Stimulated activated CD8-positive, alpha-beta memory T cell treated with anti-CD3 and anti-CD28 coated beads, Interleukin-7, amount 100 ng/mL, for 48 hours (primary cell): ENCODE measurements around the gene DAGLB.
"Not testable (repeated sequence)": the region's sequence is repeated elsewhere in the genome, so short reads cannot be mapped to it uniquely, and the experiment has no call there.

Source experiments
- DNase-seq, 2 donors: peaks; one replicate each; pipeline ENCODE4 v3.0.0-alpha.2; 2020; ENCODE audit warnings: low read depth in 1 of 2; ENCODE audit errors: extremely low read depth in 1 of 2

The DAGLB gene

DNA sequence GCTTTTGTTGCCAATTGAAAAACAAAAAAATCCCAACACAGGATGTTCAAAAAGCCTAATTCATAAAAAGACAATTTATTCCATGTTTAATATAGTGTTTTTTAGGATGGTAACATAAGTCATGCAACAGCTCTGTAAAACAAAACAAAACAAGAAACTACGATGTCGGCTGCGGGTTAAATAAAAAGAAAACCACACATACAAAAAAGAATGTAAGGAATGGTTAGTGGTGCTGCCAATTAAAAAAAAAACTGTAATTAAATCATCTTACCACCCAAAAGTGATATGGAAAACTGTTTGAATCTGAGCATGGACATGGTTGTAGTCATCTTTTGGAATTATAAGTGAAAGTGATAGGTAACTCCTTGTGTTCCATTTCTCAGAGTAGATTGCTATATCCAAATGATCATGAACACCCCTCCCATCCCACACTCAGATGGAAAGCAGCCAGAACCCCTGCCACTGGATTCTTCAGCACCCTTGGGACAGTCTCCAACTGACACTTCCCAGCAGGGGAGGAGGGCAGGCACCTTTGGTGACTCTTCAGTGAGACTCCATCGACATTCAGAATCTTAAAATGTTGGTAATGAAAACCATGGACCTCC, 14.3 kb upstream of the DAGLB start:
- DNase-seq: no peak

DNA sequence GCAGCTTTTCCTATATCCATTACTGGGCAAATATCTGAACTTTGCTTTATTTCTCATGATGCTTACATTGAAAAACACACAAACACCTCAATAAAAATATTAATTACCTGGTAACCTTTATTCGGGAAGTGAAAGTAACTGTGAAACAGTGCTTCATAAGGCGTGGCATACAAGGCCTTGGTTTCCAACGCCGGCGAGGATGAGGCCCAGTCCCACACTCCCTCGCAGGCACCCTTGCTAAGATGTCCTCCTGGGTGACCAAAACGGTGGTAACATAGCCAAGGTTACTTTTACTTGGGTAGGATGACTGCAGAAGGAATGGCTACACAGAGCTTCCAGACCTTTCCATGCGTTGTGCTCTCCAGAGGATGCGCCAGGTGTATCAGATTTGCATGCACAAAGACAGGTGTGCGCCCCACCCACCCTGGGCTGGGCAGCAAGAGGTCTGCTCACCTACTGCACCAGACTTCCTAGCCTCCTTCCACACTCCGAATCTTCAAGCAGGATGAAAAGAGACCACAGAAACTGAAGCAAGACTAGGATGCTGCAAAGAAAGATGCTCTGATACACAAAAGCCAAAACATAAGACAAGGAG, 13.3 kb upstream of the DAGLB start:
- no peak for DNase-seq

DNA sequence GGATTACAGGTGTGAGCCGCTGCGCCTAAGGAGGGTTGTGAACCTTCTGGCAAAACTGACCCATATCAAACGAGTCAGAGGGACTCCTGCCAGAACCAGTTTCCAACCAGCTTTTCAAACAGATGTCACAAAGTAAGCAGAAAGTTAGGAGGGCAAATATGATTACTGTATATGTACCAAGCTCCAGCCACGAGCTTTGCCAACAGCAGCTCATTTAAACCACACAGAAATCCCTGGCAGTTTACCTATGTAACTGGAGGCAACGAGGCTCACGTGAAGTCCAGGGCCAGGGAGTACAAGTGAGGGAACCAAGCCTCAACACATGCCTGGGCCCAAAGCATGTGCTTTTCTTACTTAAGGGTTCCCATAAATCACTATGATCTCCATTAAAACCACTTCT, 12.5 kb upstream of the DAGLB start:
- DNase-seq: no peak

DNA sequence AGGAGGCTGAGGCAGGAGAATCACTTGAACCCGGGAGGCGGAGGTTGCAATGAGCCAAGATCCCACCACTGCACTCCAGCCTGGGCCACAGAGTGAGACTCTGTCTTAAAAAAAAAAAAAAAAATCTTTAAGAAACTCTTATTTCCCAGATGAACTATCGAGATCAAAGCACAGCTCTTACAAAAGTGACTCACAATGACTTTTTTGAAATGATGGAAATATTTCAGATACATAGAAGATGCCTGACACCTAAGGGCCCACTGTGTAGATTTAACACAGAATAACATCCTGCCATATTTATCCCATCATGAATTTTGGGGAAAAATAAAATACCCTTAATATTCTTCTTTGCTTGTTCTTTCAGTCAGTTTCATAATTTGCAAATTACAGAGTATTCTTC, 10.9 kb upstream of the DAGLB start:
- DNase-seq: not testable (repeated sequence)

DNA sequence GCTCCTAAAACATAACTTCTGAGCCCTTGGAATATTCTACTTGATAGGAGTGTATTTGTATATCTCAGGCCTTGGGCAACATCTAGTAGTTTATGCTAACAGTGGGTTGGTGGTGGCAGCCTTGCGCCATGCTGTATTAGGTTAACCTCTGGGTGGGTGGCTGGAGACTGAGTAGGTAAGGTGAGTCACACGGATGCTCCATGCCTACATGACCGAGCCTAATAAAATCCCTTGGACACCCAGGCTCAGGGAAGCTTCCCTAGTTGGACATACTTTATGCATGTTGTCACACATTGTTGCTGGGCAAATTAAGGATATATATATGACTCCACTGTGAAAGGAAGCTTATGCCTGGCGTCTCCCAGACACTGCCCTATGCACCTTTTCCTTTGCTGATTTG, 6.0 kb upstream of the DAGLB start:
- DNase-seq: no peak

DNA sequence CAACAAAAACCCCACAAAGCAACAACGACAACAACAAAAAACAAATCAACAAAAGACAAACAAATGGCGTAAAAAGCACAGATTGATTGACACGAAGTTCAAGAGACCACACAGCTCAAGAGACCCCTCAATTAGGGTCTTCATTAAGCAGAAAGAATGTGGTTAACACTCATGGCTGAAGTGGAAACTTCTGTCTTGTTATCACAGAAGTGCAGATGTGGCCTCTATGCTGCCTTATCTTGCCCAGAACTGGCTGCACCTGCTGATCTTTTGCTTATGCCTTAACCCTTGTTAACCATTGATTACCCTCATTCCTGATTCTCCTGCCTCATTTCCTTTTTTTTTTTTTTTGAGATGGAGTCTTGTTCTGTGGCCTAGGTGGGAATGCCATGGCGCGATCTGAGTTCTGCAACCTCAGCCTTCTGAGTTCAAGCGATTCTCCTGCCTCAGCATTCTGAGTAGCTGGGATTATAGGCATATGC, 3.5 kb upstream of the DAGLB start:
- no peak for DNase-seq

DNA sequence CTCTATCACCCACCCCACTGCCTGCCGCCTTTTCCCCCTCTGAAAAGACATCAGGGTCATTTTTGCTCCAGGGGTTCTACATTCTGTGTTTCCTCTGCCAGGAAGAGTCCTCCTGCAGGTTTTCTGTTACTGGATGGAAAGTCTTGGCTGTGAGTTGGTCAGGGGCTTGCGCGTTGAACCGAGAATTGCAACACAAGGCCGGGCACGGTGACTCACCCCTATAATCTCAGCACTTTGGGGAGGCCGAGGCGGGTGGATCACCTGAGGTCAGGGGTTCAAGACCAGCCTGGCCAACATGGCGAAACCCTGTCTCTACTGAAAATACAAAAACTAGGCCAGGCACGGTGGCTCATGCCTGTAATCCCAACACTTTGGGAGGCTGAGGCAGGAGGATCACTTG, 2.8 kb upstream of the DAGLB start:
- not testable (repeated sequence) for DNase-seq

DNA sequence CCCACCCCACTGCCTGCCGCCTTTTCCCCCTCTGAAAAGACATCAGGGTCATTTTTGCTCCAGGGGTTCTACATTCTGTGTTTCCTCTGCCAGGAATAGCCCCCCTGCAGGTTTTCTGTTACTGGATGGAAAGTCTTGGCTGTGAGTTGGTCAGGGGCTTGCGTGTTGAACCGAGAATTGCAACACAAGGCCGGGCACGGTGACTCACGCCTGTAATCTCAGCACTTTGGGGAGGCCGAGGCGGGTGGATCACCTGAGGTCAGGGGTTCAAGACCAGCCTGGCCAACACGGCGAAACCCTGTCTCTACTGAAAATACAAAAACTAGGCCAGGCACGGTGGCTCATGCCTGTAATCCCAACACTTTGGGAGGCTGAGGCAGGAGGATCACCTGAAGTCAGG, 2.1 kb upstream of the DAGLB start:
- not testable (repeated sequence) for DNase-seq

DNA sequence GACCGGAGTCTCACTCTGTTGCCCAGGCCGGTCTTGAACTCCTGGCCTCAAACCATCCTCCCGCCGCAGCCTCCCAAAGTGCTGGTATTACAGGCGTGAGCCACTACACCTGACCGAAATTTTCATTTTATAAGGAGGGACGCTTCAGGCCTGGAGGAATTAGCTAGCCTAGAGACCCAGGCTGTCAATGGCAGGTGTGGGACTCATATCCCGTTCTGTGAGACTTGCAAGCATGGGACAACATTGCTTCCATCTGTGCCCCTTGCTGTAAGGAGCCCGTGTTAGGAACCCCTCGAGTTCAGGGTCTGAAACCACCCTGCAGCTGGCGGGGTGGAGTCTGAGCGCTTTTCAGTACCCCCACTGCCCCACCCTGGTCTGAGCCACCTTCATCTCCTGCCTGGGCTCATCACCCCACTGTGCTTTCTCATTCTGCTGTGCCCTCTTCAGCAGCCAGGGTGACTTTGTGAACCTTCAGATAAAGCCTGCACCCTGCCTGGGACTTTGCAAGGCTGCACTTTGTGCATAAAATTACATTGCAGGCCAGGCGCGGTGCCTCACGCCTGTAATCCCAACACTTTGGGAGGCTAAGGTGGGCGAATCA, 1.3 kb upstream of the DAGLB start:
- no peak for DNase-seq

DNA sequence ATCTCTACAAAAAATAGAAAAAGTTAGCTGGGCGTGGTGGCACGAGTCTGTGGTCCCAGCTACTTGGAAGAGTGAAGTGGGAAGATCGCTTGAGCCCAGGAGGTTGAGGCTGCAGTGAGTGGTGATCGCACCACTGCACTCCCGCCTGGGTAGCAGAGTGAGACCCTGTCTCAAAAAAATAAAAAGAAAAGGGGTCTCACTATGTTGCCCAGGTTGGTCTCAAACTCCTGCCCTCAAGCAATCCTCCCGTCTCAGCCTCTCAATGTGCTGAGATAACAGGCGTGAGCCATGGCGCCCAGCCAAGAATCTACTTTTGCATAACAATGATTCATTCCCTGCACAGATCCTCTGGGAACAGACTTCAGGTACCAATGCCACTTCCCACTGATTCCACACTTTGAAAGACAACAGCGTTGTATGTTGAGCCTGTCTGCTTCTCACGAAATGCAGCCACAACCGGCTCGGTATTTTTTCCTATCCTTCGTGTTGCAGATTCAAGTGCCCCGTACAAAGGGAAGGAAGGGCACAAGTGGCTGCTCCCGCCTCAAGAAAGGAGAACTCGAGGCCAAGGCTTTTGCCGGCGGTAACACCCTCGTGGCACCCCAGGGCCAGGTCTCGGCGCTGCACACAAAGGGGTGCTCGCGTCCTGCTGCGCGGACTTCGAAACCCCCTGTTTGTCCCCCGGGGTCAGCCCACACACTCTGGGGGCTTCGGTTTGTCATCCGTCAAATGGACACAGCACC, 745 bp downstream of the DAGLB start:
- no peak for DNase-seq

DNA sequence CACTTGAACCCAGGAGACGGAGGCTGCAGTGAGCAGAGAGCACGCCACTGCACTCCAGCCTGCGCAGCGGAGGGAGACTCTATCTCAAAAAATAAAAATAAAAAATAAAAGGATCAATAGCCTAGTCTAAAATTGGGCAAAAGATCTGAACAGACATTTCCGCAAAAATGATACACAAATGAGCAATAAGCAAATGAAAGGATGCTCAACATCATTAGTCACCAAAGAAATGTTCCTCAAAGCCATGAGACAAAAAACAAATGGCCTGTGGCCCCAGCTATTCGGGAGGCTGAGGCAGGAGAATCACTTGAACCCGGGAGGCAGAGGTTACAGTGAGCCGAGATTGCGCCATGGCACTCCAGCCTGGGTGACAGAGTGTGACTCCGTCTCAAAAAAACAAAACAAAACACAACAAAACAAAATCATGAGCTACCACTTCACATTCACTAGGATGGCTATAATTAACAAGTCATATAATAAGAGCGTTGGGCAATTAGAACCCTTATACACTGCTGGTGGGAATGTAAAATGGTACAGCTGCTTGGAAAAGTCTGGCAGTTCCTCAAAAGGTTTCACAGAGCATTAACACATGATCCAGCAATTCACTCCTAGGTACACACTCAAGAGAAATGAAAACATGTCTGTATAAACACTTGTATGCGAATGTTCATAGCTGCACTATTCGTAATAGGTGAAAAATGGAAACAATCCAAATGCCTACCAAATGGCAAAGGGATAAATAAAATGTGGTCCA, 3.1 kb downstream of the DAGLB start:
- no peak for DNase-seq

DNA sequence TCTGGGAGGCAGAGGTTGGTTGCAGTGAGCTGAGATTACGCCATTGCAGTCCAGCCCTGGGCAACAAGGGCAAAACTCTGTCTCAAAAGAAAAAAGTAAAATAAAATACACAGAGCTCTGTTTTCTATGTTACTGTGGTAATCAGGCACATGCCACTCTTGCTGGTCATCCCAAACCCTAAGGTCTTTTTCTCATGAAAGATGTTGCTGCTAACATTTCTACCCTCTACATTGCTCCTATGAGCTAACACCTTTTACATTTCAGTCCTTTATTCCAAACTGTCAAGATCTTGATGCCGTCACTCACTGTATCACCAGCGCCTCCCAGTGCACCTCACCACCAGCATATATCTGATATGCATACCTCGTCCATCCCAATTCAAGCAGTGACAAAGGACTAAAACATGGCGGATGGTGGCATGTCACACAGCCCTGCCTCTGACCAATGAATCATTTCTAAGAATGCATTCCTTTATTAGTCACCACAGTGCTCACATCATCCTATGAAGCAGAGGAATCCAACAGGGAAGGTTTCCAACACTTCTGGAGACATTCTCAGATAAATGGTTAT, 4.3 kb downstream of the DAGLB start:
- DNase-seq: no peak

DNA sequence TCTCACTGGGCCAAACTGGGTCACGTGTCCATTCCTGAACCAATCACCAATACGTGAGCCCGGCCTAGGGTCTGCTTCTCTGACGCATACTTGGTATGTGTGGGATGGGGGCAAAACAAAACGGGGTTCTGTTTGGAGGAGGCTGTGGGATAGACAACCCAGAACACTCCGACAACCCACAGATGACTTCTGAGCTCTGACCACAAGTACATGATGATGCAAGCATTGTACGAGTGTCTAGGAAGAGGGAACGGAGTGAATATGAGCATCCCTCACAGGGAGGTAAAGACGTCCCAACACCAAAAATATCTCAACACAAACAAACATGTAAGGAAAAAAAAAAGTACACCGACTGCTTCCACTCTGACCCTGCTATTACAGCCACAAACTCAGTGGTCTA, 5.6 kb downstream of the DAGLB start:
- no peak for DNase-seq

DNA sequence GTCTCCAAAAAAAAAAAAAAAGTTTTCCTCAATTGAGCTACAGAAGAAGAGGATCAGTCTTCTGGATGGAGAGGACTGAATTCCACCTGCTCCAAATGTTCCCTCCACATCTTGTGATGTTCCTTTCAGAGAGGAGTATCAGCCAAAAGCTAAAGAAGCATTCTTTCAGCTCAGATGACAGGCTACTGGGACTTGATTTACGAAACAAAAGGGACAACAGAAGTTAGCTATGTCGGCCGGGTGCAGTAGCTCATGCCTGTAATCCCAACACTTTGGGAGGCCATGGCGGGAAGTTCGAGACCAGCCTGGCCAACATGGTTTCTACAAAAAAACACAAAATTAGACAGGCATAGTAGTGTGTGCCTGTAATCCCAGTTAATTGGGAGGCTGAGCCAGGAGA, 7.4 kb downstream of the DAGLB start:
- DNase-seq: no peak

DNA sequence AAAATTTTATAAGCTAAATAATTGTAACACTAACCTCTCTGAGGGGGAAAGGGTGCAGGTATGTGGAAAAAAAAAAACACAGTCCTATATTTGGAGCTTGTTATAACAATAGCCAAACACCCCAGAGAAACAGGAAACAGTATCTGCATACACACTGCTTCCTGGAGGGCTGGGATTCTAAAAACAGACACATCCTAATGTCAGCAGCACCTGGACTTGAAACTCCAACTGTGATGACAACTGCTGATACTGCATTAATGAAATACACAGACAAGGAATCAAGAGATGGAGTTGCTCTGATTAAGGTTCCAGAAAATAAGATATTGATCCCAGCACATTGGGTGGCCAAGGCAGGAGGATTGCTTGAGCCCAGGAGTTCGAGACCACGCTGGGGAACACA, 9.3 kb downstream of the DAGLB start:
- DNase-seq: no peak

DNA sequence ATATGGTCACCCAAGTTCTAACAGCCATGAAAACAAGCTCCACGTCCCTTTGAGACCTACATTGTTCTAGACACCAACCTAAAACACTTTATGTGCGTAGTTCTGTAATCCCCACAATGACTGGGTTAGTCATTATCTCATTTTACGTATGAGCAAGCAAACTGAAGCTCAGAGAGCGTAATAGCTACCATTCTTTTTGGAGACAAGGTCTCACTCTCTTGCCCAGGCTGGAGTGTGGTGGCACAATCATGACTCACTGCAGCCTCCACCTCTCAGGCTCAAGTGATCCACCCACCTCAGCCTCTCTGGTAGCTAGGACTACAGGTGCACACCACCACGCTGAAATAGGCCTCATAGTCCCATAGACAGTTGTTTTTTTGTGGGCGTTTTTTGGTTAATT, 10.5 kb downstream of the DAGLB start:
- DNase-seq: no peak

DNA sequence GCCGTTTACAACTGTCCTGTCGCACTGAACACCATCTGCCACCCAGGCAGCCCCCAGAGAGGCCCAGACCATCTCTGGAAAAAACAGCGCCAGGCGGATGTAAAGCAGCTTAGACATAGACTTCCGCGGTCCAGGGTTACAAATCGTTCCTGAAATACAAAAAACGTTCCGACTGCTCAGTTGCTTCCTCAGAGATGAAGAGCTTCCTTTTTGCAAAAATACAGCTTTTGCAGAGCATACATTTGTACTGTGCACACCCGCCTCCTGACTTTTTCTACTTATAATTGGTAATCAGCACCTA, 11.4 kb downstream of the DAGLB start:
- DNase-seq: no peak

DNA sequence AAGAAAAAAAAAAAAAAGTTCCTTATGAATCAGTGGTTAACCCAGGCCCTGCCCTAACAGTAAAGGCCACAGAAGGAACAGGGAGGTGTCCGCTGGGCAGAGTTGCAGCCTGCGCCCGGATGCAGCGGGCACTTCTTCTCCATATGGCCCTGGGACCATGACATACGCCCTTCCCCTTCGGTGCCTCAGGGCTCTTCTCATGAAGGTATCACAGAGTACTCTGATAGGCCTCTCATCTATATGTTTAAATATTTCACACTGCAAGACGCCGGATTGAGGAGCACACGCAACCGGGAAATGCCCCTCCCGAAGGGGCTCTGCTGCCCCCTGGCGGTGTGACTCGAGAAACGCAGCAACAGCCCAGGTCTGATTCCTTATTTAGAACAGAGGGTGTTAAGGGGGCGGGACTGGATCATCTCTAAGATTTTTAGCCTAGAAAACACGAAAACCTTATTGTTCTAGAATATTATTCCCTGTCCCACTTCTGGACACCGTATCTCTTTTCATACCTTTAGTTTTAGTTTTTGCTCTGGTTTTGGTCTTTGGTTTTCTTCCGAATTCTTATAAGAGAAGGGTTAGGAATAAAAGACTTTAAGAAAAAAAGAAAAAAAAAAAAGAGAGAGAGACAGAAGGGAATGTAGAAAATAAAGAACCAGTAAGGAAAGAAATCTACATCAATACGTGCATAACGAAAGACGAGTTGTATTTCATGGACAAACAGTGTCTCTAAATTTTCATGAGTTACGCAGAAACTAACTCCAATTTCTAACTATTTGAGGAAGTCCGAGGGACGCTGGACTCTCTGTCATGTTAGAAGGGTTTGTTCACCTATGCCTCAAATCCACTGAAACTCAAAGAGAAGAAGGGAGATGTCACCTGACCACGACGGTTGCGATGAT, 12.0 kb downstream of the DAGLB start:
- DNase-seq: peak; percentile 69 to 75

DNA sequence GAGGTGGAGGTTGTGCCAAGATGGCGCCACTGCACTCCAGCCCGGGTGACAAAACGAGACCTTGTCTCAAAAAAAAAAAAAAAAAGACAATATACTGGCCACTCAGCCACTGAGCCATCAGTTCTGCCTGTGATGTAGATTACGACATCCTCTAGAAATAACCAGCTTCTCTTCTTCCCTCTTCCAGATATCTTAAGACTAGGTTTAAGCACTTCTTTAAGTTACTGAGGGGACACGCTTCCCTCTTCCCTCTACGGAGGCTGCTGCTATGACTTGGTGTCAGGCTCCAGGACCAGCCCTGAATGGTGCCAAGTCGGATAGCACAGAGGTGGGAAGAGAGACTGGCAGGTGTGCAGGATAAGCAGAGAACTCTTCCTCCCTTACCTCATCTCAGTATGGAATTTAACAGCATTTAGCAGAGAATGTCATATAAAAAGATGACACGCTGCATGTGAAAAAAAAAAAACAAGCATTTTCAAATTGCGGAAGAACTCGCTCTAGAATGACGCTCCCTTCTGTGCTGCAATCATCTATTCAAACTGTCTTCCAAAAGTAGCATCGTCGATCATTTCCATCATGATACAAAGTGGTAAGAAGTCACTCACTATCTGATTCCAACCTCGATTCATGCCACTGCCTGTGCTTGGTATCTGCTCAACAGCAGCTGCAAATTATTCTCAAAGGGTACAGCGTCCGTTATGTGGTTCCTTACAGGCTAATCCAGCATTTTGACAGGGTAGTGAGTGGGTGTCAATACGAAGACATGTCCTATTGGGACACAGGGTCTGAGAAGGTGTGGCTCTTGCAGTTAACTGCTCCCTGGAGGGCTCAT, 13.8 kb downstream of the DAGLB start:
- no peak for DNase-seq
